ENCODE data around the gene IL10. TPM values are rescaled to one million over a fixed set of nuclear protein-coding genes. Genes with fewer than 3 reads are reported as not detected.

The IL10 gene
- total RNA-seq, 1 donor from 2014 or later = 2.7 TPM

DNA sequence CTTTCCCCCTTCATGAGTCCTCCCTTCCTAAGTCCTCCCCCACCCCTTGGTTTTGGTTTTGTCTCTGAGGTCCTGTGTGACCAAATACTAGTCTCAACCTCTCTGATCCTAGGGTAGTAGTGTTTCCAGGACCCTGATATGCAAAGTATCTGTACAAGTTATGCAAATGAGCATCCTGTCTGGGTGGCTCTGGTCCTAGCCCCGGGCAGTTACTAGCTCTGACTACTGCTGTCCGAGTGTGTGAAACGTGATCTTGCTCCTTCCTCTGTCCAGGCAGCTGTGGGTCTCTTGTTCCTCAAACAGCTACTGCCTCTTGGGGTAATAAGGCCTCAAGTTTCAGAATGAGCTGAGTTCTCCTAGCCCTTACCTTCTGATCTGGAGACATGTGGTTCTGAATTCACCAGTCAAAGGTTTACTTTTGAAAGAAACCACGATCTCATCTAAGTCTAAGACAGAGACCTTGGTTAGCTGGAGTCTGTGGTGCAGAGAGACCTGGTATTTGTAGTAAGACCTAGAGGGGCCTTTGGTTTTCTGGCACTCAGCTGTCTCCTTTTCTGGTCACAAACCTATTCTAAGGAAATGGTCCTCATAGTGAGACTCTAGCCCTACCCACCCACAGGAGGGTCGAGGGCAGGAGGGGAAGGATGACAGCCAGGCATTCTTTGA lies 32.8 kb downstream of the IL10 start:
- H3K4me3 ChIP-seq = no peak overlapping the region
- no peak overlapping the region for H3K27ac ChIP-seq
- TF ChIP-seq POLR2AphosphoS5 (IDR thresholded peaks at IDR 0.05; ENCODE audit: insufficient read depth in 1 of 2, low read depth in 1 of 2) (no peak), POLR2A (IDR thresholded peaks at IDR 0.05) (no peak)
- TF ChIP-seq, protein P1, sequence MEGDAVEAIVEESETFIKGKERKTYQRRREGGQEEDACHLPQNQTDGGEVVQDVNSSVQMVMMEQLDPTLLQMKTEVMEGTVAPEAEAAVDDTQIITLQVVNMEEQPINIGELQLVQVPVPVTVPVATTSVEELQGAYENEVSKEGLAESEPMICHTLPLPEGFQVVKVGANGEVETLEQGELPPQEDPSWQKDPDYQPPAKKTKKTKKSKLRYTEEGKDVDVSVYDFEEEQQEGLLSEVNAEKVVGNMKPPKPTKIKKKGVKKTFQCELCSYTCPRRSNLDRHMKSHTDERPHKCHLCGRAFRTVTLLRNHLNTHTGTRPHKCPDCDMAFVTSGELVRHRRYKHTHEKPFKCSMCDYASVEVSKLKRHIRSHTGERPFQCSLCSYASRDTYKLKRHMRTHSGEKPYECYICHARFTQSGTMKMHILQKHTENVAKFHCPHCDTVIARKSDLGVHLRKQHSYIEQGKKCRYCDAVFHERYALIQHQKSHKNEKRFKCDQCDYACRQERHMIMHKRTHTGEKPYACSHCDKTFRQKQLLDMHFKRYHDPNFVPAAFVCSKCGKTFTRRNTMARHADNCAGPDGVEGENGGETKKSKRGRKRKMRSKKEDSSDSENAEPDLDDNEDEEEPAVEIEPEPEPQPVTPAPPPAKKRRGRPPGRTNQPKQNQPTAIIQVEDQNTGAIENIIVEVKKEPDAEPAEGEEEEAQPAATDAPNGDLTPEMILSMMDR (IDR thresholded peaks at IDR 0.05) = no peak
- H3K36me3 ChIP-seq = no peaks in the 10 kb centered on the region
- H3K4me1 ChIP-seq = peaks cover 18% of the 10 kb centered on the region
- H3K9me3 ChIP-seq = no peaks in the 10 kb centered on the region
- no peaks in the 10 kb centered on the region for H3K27me3 ChIP-seq
- DNase-seq (ENCODE audit: extremely low spot score in 2 of 2) = no peak
- intact Hi-C loops (cut with DNase I) = loop anchor here (5.0 kb wide), 1 partner anchor 173 kb away; no protein-coding TSS in a partner anchor

DNA sequence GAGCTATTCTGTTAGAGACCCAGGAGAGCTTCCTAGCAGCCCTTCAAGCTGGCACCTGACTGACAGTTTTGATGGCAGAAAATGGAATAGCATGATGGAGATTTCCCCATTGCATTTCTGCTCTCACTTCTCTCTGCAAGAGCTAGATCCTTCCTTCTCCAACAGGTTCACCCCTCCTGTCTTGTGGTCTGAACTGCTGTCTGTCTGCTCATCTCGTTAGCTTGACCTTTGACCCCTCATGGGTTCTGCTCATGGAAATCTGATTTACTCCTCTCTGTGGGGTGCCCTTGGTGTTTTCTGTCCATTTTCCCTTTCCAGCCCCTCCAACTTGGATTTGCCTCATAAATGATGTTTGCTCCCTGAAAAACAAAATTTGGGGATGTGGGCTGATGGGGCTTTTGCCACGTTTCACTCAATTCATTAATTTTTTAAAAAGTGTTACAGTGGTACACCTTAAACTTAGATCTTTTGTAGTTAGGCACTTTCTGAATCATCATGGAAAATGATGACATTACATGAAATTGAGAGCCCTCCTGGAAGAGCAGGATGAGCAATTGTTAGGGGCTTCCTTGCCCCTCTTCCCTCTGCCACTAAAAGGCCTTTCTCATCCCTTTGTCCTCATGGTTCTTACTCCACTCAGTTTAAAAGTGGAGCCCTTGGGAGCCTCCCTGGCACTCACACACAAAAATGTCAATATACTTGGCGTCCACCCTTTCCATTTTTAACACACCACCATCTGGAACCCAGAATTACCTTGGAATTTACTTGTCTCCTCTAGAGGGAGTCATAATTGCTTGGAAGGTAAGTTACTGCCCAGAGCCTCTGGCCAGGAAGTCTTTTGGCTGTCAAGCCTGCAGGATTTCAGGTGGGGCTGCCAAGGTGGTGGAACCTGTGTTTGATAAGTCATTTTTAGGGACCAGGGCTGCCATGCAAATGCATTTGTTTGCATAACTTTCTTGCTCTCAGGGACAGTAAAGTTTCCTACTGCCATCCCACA lies 33.6 kb downstream of the IL10 start:
- Histone ChIP-seq H3K4me1 (peaks cover 18% of the 10 kb centered on the region), H3K27ac (no peak overlapping the region)
- intact Hi-C loops (cut with DNase I) = loop anchor here (5.0 kb wide), 1 partner anchor 174 kb away; no protein-coding TSS in a partner anchor

DNA sequence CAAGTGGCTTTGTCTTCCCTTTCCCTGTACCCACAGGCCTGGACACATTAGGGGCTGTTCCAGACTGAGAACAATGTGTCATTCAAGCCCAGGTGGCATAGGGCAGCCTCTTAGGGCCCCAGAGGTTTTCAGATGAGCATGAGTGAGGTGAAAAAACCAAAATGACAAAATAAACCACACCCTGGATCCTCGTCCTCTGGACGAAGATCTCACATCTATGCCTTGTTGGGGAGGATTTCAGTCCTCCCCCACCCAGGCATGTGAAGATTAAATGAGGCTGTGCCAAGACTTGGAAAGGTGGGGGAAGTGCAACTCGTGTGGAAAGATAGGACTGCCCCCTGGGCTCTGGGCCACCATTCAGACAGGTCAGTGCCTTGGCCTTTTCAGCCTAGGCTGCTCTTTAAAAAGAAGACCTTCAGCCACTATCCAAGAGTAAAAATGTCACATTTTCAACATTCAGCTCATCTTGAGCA lies 34.5 kb downstream of the IL10 start:
- TF ChIP-seq POLR2A (IDR thresholded peaks at IDR 0.05) (no peak), POLR2AphosphoS5 (IDR thresholded peaks at IDR 0.05; ENCODE audit: insufficient read depth in 1 of 2, low read depth in 1 of 2) (no peak)
- TF ChIP-seq, protein P1 (IDR thresholded peaks at IDR 0.05) = no peak
- H3K4me3 ChIP-seq = no peak overlapping the region
- H3K27ac ChIP-seq = no peak overlapping the region
- no peak for DNase-seq (ENCODE audit: extremely low spot score in 2 of 2)
- intact Hi-C loops (cut with DNase I) = loop anchor here (5.0 kb wide), 1 partner anchor 175 kb away; no protein-coding TSS in a partner anchor
- H3K4me1 ChIP-seq = peaks cover 18% of the 10 kb centered on the region
- H3K36me3 ChIP-seq = peaks cover 0 to 9% of the 10 kb centered on the region in 2 donors
- H3K27me3 ChIP-seq = no peaks in the 10 kb centered on the region
- no peaks in the 10 kb centered on the region for H3K9me3 ChIP-seq

More for the DNA sequence above, 33.6 kb downstream of the IL10 start:
- H3K36me3 ChIP-seq = peaks cover 0 to under 1% of the 10 kb centered on the region in 2 donors
- TF ChIP-seq POLR2A (IDR thresholded peaks at IDR 0.05) (no peak), POLR2AphosphoS5 (IDR thresholded peaks at IDR 0.05; ENCODE audit: insufficient read depth in 1 of 2, low read depth in 1 of 2) (no peak)
- TF ChIP-seq, protein P1 (IDR thresholded peaks at IDR 0.05) = no peak
- DNase-seq (ENCODE audit: extremely low spot score in 2 of 2) = no peak
- H3K27me3 ChIP-seq = no peaks in the 10 kb centered on the region
- no peaks in the 10 kb centered on the region for H3K9me3 ChIP-seq
- no peak overlapping the region for H3K4me3 ChIP-seq

DNA sequence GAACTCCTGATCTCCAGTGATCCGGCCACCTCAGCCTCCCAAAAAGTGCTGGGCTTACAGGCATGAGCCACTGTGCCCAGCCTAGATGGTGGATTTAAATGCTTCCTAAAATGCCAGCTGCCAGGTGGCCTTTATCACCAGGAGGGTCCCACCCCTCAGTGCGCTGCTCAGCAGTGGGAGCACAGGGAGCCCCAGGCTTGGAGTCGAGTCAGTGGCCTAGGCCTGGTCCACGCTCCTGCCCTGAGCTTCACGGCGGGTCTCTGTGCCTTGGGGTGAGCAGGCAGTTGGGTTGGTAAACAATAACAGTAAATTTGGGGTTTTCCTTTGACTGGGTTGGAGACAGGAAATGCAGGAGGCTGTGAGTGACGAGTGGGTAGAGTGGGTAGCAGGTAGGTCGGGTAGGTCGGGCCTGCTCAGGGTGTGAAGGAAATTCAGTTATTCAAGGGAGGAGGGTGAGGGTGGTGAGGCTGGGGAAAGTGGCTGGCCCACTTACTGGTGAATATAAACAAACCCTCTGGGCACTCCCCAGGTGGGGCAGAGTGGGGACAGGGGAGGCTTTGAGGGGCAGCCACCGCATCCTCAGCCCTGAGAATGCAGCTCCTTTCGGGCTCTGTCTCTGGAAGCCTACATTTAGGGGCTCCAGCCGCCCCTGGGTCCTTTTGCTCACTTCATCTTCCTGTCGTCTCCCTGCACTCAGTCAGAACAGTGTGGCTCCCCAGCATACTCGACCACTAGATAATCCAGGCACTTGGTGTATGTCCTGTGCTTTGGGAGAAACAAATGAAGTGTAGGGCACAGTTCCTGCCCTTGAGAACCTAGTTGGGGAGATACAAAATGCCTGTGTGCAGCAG lies 35.2 kb downstream of the IL10 start:
- no peak overlapping the region for H3K27ac ChIP-seq
- no peaks in the 10 kb centered on the region for H3K27me3 ChIP-seq
- H3K9me3 ChIP-seq = no peaks in the 10 kb centered on the region
- TF ChIP-seq POLR2AphosphoS5 (IDR thresholded peaks at IDR 0.05; ENCODE audit: insufficient read depth in 1 of 2, low read depth in 1 of 2) (peak in 1 of 2 donors; percentile 39), POLR2A (IDR thresholded peaks at IDR 0.05) (no peak)
- TF ChIP-seq, protein P1 (IDR thresholded peaks at IDR 0.05) = no peak
- DNase-seq (ENCODE audit: extremely low spot score in 2 of 2) = no peak
- H3K4me3 ChIP-seq = no peak overlapping the region
- intact Hi-C loops (cut with DNase I) = loop anchor here (5.0 kb wide), 1 partner anchor 175 kb away; no protein-coding TSS in a partner anchor
- H3K4me1 ChIP-seq = peaks cover 18% of the 10 kb centered on the region
- peaks cover 0 to 16% of the 10 kb centered on the region in 2 donors for H3K36me3 ChIP-seq

All from vagina (tissue), 2 donors.